DOHH2 (cell line): Measurements from ENCODE around the gene SH3BGRL2.

ENCODE experiments used
- CTCF ChIP-seq: fragments of 200-600 bp; sonication (generic); IDR thresholded peaks from one replicate; pipeline ENCODE4 v1.5.1; 2014; ENCODE audit warnings: antibody characterized with exemption, mild to moderate bottlenecking, low read depth, low read length; ENCODE audit not compliant: poor library complexity, severe bottlenecking
- EZH2phosphoT487 ChIP-seq: fragments of 200-600 bp; sonication (generic); IDR thresholded peaks from 2 replicates; pipeline ENCODE4 v1.6.1; 2017; ENCODE audit warnings: borderline replicate concordance, mild to moderate bottlenecking, antibody characterized with exemption, low read length, moderate library complexity, mixed read lengths

- TF ChIP-seq CTCF (peak; percentile 19), EZH2phosphoT487 (no peak)
Measured at GRCh38 chr6:79646006-79646405, 14.9 kb downstream of the SH3BGRL2 start.
